Esophagus (tissue), 2 donors: ENCODE results near the gene PAX8. TPM values are rescaled to one million over a fixed set of nuclear protein-coding genes. Genes with fewer than 3 reads are reported as not detected.

Source experiments
- H3K27ac ChIP-seq, 2 donors: one replicate each; pipeline ENCODE4 v1.5.1; 2013; ENCODE audit warnings: low read depth in 2 of 2, mild to moderate bottlenecking in 2 of 2, inconsistent platforms in 1 of 2, low read length in 1 of 2, moderate library complexity in 1 of 2
- H3K27me3 ChIP-seq, 2 donors: one replicate each; pipeline ENCODE4 v1.6.1; 2013; ENCODE audit warnings: low read length in 2 of 2, control low read depth in 1 of 2, mild to moderate bottlenecking in 1 of 2; ENCODE audit not compliant: insufficient read depth in 2 of 2, control insufficient read depth in 1 of 2
- H3K36me3 ChIP-seq, 2 donors: one replicate each; pipeline ENCODE4 v1.6.1; 2013; ENCODE audit warnings: low read length in 1 of 2; ENCODE audit not compliant: control insufficient read depth in 2 of 2, insufficient read depth in 2 of 2
- H3K4me1 ChIP-seq, 2 donors: one replicate each; pipeline ENCODE4 v1.6.1; 2013; ENCODE audit warnings: low read length in 1 of 2; ENCODE audit not compliant: control insufficient read depth in 2 of 2, insufficient read depth in 2 of 2
- H3K4me3 ChIP-seq, 2 donors: one replicate each; pipeline ENCODE4 v1.5.1; 2013; ENCODE audit warnings: low read length in 2 of 2, mild to moderate bottlenecking in 2 of 2, low read depth in 1 of 2, moderate library complexity in 1 of 2
- H3K9me3 ChIP-seq, 2 donors: one replicate each; pipeline ENCODE4 v1.6.1; 2013; ENCODE audit warnings: mild to moderate bottlenecking in 2 of 2, low read depth in 1 of 2, low read length in 1 of 2, moderate library complexity in 1 of 2; ENCODE audit not compliant: control insufficient read depth in 2 of 2, insufficient read depth in 1 of 2
- WGBS, 2 donors: extraction: QIAGEN DNeasy Blood & Tissue Kit; methylation state at CpG; one replicate each; pipeline ENCODE4 v1.1.7; 2013; 5-methylcytosine and 5-hydroxymethylcytosine counted together
- polyA plus RNA-seq, 2 donors: library from polyadenylated mRNA; stranded (reverse); fragments of 200-250 nt; gene quantifications; one replicate each; pipeline ENCODE4 v1.2.3, GENCODE V29; 2013
- donor health status: healthy with polysubstance abuse.
- donor health status: Bipolar disorder and iron deficiency.

The PAX8 gene
- polyA plus RNA-seq, 2 donors: 0.28 to 4.0 TPM

- Histone ChIP-seq H3K27me3 (no peaks in the 10 kb centered on the region), H3K36me3 (no peaks in the 10 kb centered on the region), H3K9me3 (peaks cover 0 to 2% of the 10 kb centered on the region in 2 donors), H3K27ac (no peak overlapping the region), H3K4me3 (no peak overlapping the region), H3K4me1 (no peaks in the 10 kb centered on the region)
- WGBS, 2 donors: 67 to 74% methylated on average over 7 of the region's 7 CpGs
These were observed 21.0 kb downstream of the PAX8 start for GRCh38 chr2:113257516-113258264.

GRCh38 chr2:113255140-113256070, 23.3 kb downstream of the PAX8 start:
- Histone ChIP-seq H3K9me3 (peaks cover 0 to 2% of the 10 kb centered on the region in 2 donors), H3K4me3 (no peak overlapping the region), H3K4me1 (peaks cover 0 to 2% of the 10 kb centered on the region in 2 donors), H3K27ac (no peak overlapping the region), H3K36me3 (no peaks in the 10 kb centered on the region), H3K27me3 (no peaks in the 10 kb centered on the region)
- WGBS, 2 donors: 53 to 55% methylated on average over 4 of the region's 4 CpGs

- 84 to 89% methylated on average over 4 of the region's 4 CpGs for WGBS, 2 donors
- H3K36me3 ChIP-seq: no peaks in the 10 kb centered on the region
These were observed 25.3 kb downstream of the PAX8 start for GRCh38 chr2:113253453-113253852.

GRCh38 chr2:113252047-113252590, 26.6 kb downstream of the PAX8 start:
- no peaks in the 10 kb centered on the region for H3K36me3 ChIP-seq
- no peak overlapping the region for H3K27ac ChIP-seq
- peaks cover 2% of the 10 kb centered on the region in 2 donors for H3K4me1 ChIP-seq
- peaks cover 0 to 2% of the 10 kb centered on the region in 2 donors for H3K9me3 ChIP-seq
- H3K27me3 ChIP-seq: no peaks in the 10 kb centered on the region
- H3K4me3 ChIP-seq: no peak overlapping the region
- WGBS, 2 donors: 96 to 97% methylated on average over 3 of the region's 3 CpGs

More at GRCh38 chr2:113253453-113253852, 25.3 kb downstream of the PAX8 start:
- peaks cover 0 to 2% of the 10 kb centered on the region in 2 donors for H3K9me3 ChIP-seq
- H3K4me3 ChIP-seq: no peak overlapping the region
- no peaks in the 10 kb centered on the region for H3K27me3 ChIP-seq
- no peak overlapping the region for H3K27ac ChIP-seq
- H3K4me1 ChIP-seq: peaks cover 2% of the 10 kb centered on the region in 2 donors

GRCh38 chr2:113251118-113251517, 27.6 kb downstream of the PAX8 start:
- H3K27ac ChIP-seq: no peak overlapping the region
- H3K4me1 ChIP-seq: peaks cover 2% of the 10 kb centered on the region in 2 donors
- H3K4me3 ChIP-seq: no peak overlapping the region
- no peaks in the 10 kb centered on the region for H3K36me3 ChIP-seq
- peaks cover 0 to 1% of the 10 kb centered on the region in 2 donors for H3K9me3 ChIP-seq
- H3K27me3 ChIP-seq: no peaks in the 10 kb centered on the region
- WGBS, 2 donors: 58 to 75% methylated on average over 7 of the region's 7 CpGs

- Histone ChIP-seq H3K27ac (no peak overlapping the region), H3K36me3 (no peaks in the 10 kb centered on the region), H3K27me3 (no peaks in the 10 kb centered on the region), H3K4me1 (peaks cover 2% of the 10 kb centered on the region in 2 donors), H3K4me3 (no peak overlapping the region), H3K9me3 (no peaks in the 10 kb centered on the region)
- 35 to 38% methylated on average over 10 of the region's 10 CpGs for WGBS, 2 donors
These were observed 29.5 kb downstream of the PAX8 start for GRCh38 chr2:113248997-113249770.

GRCh38 chr2:113246606-113247005, 32.1 kb downstream of the PAX8 start:
- H3K36me3 ChIP-seq: no peaks in the 10 kb centered on the region
- no peaks in the 10 kb centered on the region for H3K9me3 ChIP-seq
- 89% methylated on average over 14 of the region's 14 CpGs for WGBS, 2 donors
- H3K27me3 ChIP-seq: no peaks in the 10 kb centered on the region
- peaks cover 1 to 8% of the 10 kb centered on the region in 2 donors for H3K4me1 ChIP-seq
- H3K27ac ChIP-seq: no peak overlapping the region
- H3K4me3 ChIP-seq: no peak overlapping the region

- no peaks in the 10 kb centered on the region for H3K27me3 ChIP-seq
- no peaks in the 10 kb centered on the region for H3K9me3 ChIP-seq
- 81 to 86% methylated on average over 3 of the region's 3 CpGs for WGBS, 2 donors
- H3K36me3 ChIP-seq: no peaks in the 10 kb centered on the region
- no peak overlapping the region for H3K27ac ChIP-seq
- H3K4me1 ChIP-seq: peaks cover 5 to 14% of the 10 kb centered on the region in 2 donors
- H3K4me3 ChIP-seq: no peak overlapping the region
These were observed 33.4 kb downstream of the PAX8 start for GRCh38 chr2:113245276-113245711.

- Histone ChIP-seq H3K27ac (peak overlapping the region in 1 of 2 donors; percentile 24), H3K4me3 (no peak overlapping the region), H3K9me3 (no peaks in the 10 kb centered on the region), H3K36me3 (no peaks in the 10 kb centered on the region), H3K4me1 (peaks cover 9 to 18% of the 10 kb centered on the region in 2 donors), H3K27me3 (no peaks in the 10 kb centered on the region)
- WGBS, 2 donors: 90 to 97% methylated on average over 6 of the region's 6 CpGs
These were observed 36.4 kb downstream of the PAX8 start for GRCh38 chr2:113242327-113242726.
